ENCODE results near the gene P2RY12.

- TF ChIP-seq CTCF (conservative IDR thresholded peaks at IDR 0.05; ENCODE audit: low read length): no peak
- no peak for TF ChIP-seq EZH2phosphoT487 (IDR thresholded peaks at IDR 0.05; ENCODE audit: borderline replicate concordance, low read depth, low read length)
These were observed 77.4 kb downstream of the P2RY12 start for GRCh38 chr3:151307131-151307530.

All from OCI-LY7 (cell line).